GM12878 (cell line): ENCODE data around the gene C16orf46.

Experiments used
- BRCA1 ChIP-seq: IDR thresholded peaks from 2 replicates; pipeline ENCODE4 v1.6.1; 2011; ENCODE audit warnings: low read depth, low read length, improper control_type of control experiment
- CBX5 ChIP-seq: sonication (generic); IDR thresholded peaks from 2 replicates; pipeline ENCODE4 v1.6.1; 2016; ENCODE audit warnings: low read depth, moderate library complexity, mild to moderate bottlenecking, inconsistent platforms
- CEBPB ChIP-seq, 2 experiments: fragments of 150-350 bp in 1 of 2; IDR thresholded peaks; 2 replicates each; pipeline ENCODE4 v1.6.1; 2012 to 2014; ENCODE audit warnings: low read depth in 2 of 2, low read length in 2 of 2, borderline replicate concordance in 1 of 2, inconsistent platforms in 1 of 2
- CTCF ChIP-seq, 3 experiments: IDR thresholded peaks in 2 of 3; conservative IDR thresholded peaks in 1 of 3; 2 replicates each; pipeline ENCODE4 v1.5.1; 2011; ENCODE audit warnings: low read depth in 3 of 3, low read length in 3 of 3, mild to moderate bottlenecking in 3 of 3, control low read depth in 2 of 3, moderate library complexity in 2 of 3, inconsistent platforms in 1 of 3, mixed read lengths in 1 of 3; ENCODE audit not compliant: control insufficient read depth in 2 of 3, insufficient read depth in 1 of 3; ENCODE audit errors: extremely low read depth in 1 of 3
- EZH2 ChIP-seq: IDR thresholded peaks from 2 replicates; pipeline ENCODE4 v1.6.1; 2012; ENCODE audit warnings: low read depth, mild to moderate bottlenecking, control low read depth, inconsistent platforms, low read length, borderline replicate concordance; ENCODE audit not compliant: control insufficient read depth
- FOXM1 ChIP-seq: IDR thresholded peaks from 2 replicates; pipeline ENCODE4 v1.6.1; 2012; ENCODE audit warnings: low read depth, mild to moderate bottlenecking, inconsistent platforms, low read length, moderate library complexity
- GABPA ChIP-seq: IDR thresholded peaks from 2 replicates; pipeline ENCODE4 v1.6.1; 2014; ENCODE audit warnings: antibody characterized with exemption, low read depth, mild to moderate bottlenecking, inconsistent platforms
- LARP7 ChIP-seq: fragments of 450-650 bp; IDR thresholded peaks from 2 replicates; pipeline ENCODE4 v1.6.1; 2017; ENCODE audit warnings: mild to moderate bottlenecking
- POLR2AphosphoS5 ChIP-seq: IDR thresholded peaks from 2 replicates; pipeline ENCODE4 v1.6.1; 2011; ENCODE audit warnings: mild to moderate bottlenecking, low read length, inconsistent platforms
- SIN3A ChIP-seq: IDR thresholded peaks from 2 replicates; pipeline ENCODE4 v1.6.1; 2012; ENCODE audit warnings: low read depth, low read length, improper control_type of control experiment

GRCh38 chr16:81094771-81095251 lies 17.8 kb upstream of the C16orf46 start:
- TF ChIP-seq EZH2 (no peak), GABPA (no peak), CEBPB (IDR thresholded peaks at IDR 0.05; ENCODE audit: borderline replicate concordance in 1 of 2, low read depth in 2 of 2, low read length in 2 of 2) (no peak), BRCA1 (no peak), FOXM1 (no peak), POLR2AphosphoS5 (no peak), CTCF (IDR thresholded peaks at IDR 0.05 in 2 of 3, conservative IDR thresholded peaks at IDR 0.05 in 1 of 3; ENCODE audit: control insufficient read depth in 2 of 3, extremely low read depth in 1 of 3, insufficient read depth in 1 of 3, low read depth in 3 of 3, low read length in 3 of 3) (no peak), CBX5 (no peak), SIN3A (no peak), LARP7 (no peak)
